Right lobe of liver (tissue), 4 donors: Measurements from ENCODE around the gene CEP170B.

Experiments
- CTCF ChIP-seq, 4 donors: fragments of 200-600 bp in 3 of 4; fragments of 450-650 bp in 1 of 4; IDR thresholded peaks; one replicate each; pipeline versions ENCODE4 v1.5.1 to v1.8.0; 2016 to 2022; ENCODE audit warnings: antibody characterized with exemption in 4 of 4, mild to moderate bottlenecking in 2 of 4
- POLR2A ChIP-seq: fragments of 450-650 bp; IDR thresholded peaks from one replicate; pipeline ENCODE4 v1.6.1; 2017; ENCODE audit warnings: antibody characterized with exemption, mild to moderate bottlenecking
- donor health status: DM: no; HTN: no; CAD: no.
- donor health status: DM: no; HTN: no; CAD: no.
- donor health status: DM: no; HTN: yes; CAD: no.

GRCh38 chr14:104819361-104819781 is 45.7 kb upstream of the CEP170B start:
- no peak for TF ChIP-seq CTCF (IDR thresholded peaks at IDR 0.05)
- no peak for TF ChIP-seq POLR2A
